OCI-LY1 (cell line): ENCODE measurements around the gene PHACTR4.

Source experiments
- EZH2 ChIP-seq: fragments of 200-600 bp; sonication (generic), shearing (Covaris generic); IDR thresholded peaks from 2 replicates; pipeline ENCODE4 v1.8.0; 2017; ENCODE audit warnings: borderline replicate concordance, mixed run types, mild to moderate bottlenecking, antibody characterized with exemption, low read length, moderate library complexity, mixed read lengths
- TF ChIP-seq, protein P1 (sequence below): fragments of 200-600 bp; sonication (generic), shearing (Covaris generic); IDR thresholded peaks from 2 replicates; pipeline ENCODE4 v1.5.1; 2017; ENCODE audit warnings: mild to moderate bottlenecking, antibody characterized with exemption, low read length, moderate library complexity, mixed read lengths

- TF ChIP-seq, protein P1, sequence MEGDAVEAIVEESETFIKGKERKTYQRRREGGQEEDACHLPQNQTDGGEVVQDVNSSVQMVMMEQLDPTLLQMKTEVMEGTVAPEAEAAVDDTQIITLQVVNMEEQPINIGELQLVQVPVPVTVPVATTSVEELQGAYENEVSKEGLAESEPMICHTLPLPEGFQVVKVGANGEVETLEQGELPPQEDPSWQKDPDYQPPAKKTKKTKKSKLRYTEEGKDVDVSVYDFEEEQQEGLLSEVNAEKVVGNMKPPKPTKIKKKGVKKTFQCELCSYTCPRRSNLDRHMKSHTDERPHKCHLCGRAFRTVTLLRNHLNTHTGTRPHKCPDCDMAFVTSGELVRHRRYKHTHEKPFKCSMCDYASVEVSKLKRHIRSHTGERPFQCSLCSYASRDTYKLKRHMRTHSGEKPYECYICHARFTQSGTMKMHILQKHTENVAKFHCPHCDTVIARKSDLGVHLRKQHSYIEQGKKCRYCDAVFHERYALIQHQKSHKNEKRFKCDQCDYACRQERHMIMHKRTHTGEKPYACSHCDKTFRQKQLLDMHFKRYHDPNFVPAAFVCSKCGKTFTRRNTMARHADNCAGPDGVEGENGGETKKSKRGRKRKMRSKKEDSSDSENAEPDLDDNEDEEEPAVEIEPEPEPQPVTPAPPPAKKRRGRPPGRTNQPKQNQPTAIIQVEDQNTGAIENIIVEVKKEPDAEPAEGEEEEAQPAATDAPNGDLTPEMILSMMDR: no peak
- no peak for TF ChIP-seq EZH2
Observed at GRCh38 chr1:28508435-28508754, 138.9 kb downstream of the PHACTR4 start.
